ENCODE data around the gene FKBP1A.

The FKBP1A gene

GRCh38 chr20:1332749-1333300, 60.0 kb downstream of the FKBP1A start:
- DNase-seq (ENCODE audit: low spot score): no peak

GRCh38 chr20:1331801-1332453, 60.9 kb downstream of the FKBP1A start:
- DNase-seq (ENCODE audit: low spot score): no peak

- DNase-seq (ENCODE audit: low spot score): no peak
These were observed 61.8 kb downstream of the FKBP1A start for GRCh38 chr20:1331101-1331500.

- DNase-seq (ENCODE audit: low spot score): peak; percentile 54
These were observed 62.6 kb downstream of the FKBP1A start for GRCh38 chr20:1330075-1330830.

GRCh38 chr20:1328680-1329330, 64.0 kb downstream of the FKBP1A start, which contains the start of gene SDCBP2:
Gene SDCBP2 (minus strand): TSS chr20:1329139. CDS start chr20:1320416, 8,723 bp downstream.
- DNase-seq (ENCODE audit: low spot score): peak; percentile 83

GRCh38 chr20:1327827-1328679, 64.8 kb downstream of the FKBP1A start:
- no peak for DNase-seq (ENCODE audit: low spot score)

- DNase-seq (ENCODE audit: low spot score): peak; percentile 80
These were observed 65.6 kb downstream of the FKBP1A start for GRCh38 chr20:1327241-1327653.

- DNase-seq (ENCODE audit: low spot score): no peak
These were observed 66.6 kb downstream of the FKBP1A start for GRCh38 chr20:1326031-1326930.

GRCh38 chr20:1325173-1326030, 67.5 kb downstream of the FKBP1A start:
- DNase-seq (ENCODE audit: low spot score): peak; percentile 97

- no peak for DNase-seq (ENCODE audit: low spot score)
These were observed 68.2 kb downstream of the FKBP1A start for GRCh38 chr20:1324598-1325172.

GRCh38 chr20:1323830-1324597, 68.8 kb downstream of the FKBP1A start:
- no peak for DNase-seq (ENCODE audit: low spot score)

GRCh38 chr20:1323256-1323655, 69.6 kb downstream of the FKBP1A start:
- no peak for DNase-seq (ENCODE audit: low spot score)

- DNase-seq (ENCODE audit: low spot score): no peak
These were observed 70.2 kb downstream of the FKBP1A start for GRCh38 chr20:1322511-1323245.

- DNase-seq (ENCODE audit: low spot score): no peak
These were observed 71.3 kb downstream of the FKBP1A start for GRCh38 chr20:1321654-1321939.

GRCh38 chr20:1320902-1321653, 71.8 kb downstream of the FKBP1A start:
- DNase-seq (ENCODE audit: low spot score): no peak

GRCh38 chr20:1320016-1320415, 72.8 kb downstream of the FKBP1A start:
- no peak for DNase-seq (ENCODE audit: low spot score)

GRCh38 chr20:1319462-1319861, 73.4 kb downstream of the FKBP1A start:
- DNase-seq (ENCODE audit: low spot score): no peak
